Colon (tissue), 2 donors: ENCODE data around the gene NELFB.
"Not testable (repeated sequence)": the region's sequence is repeated elsewhere in the genome, so short reads cannot be mapped to it uniquely, and the experiment has no call there.

Experiments
- FAIRE-seq: peaks from 2 replicates; lab custom pipeline; 2012; peaks lifted over from hg19 to GRCh38; lab: Jason Lieb, UNC
- donor health status: control.
- donor health status: control.

NELFB gene

DNA sequence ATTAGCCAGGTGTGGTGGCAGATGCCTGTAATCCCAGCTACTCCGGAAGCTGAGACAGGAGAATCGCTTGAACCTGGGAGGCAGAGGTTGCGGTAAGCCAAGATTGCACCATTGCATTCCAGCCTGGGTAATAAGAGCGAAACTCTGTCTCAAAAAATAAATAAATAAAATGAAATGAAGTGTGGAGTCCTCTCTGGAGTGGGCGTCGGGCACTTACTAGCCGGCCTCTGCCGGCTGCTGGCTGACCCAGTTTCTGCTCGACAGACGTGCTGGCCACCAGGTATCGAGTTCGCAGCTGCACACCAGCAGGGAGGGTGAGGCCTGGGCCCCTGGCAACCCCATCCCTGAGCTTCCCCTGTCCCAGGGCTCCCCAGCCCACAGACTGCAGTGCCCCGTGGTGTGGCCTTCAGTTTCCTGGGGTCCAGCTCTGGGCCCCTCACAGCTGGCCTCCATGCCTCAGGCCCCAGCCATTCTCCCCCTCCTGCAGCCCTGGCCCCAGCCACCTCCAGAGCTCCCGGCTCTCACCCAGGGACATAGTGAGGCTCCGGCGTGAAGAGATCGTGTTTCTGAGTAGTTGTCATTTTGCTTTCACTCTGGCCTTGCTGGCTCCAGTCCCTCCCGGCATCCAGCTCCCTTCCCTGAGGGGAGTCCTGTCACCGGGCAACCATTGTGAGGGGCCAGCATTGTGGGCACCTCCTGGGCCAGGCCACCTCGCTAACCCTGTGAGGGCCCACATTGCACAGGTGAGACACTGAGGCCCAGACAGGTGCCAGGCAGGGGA lies 7.8 kb upstream of the NELFB start:
- no peak for FAIRE-seq

- no peak for FAIRE-seq
Measured at GRCh38 chr9:137247916-137248175, 7.3 kb upstream of the NELFB start.

GRCh38 chr9:137250329-137251193 lies 4.6 kb upstream of the NELFB start:
- FAIRE-seq = no peak

DNA sequence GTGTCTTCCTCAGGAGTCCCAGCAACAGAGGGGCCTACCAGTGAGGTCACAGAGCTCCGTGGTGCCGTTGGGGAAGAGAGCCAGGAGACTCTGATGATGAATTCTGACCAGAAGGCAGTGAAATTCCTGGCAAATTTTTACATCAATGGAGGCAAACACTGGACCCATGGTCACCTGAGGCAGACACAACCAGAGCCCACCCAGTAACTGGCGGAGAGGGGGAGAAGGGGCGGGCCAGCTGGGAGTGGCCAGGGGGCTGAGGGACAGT lies 4.0 kb upstream of the NELFB start, which contains the start of gene STPG3:
STPG3 (plus strand) TSS at position 93 of the 268 bp plus-strand sequence; CDS start at position 94, 1 bp downstream.
- no peak for FAIRE-seq

DNA sequence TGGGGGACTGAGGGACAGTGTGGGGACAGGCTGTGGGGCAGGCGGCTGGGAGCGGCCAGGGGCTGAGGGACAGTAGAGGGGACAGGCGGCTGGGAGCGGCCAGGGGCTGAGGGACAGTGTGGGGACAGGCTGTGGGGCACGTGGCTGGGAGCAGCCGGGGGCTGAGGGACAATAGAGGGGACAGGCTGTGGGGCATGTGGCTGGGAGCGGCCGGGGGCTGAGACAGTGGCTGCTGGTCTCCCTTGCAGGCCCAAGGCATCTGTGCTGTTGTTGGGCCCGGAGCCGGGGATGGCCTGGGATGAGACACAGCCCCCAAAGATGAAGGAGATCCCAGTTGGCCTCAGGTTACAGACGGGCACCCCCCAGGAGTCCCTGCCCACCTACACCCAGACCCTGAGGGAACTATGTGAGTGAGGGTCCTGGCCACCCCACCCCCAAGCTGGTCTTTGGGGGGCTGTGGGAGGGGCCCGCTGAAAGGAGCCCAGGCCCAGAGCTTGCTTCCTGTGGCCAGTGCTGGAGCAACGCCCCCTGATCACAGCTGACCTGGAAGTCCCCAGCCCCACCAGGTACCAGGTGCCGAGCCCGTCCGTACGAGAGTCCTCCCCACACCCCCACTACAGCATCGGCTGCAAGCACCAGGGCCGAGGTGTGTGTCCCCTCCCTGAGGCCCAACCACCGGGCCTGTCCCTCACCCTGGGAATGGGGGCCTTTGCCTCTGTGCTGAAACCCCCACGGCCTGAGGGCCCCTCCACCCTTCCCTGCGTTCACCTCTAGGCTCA lies 3.4 kb upstream of the NELFB start:
- no peak for FAIRE-seq

DNA sequence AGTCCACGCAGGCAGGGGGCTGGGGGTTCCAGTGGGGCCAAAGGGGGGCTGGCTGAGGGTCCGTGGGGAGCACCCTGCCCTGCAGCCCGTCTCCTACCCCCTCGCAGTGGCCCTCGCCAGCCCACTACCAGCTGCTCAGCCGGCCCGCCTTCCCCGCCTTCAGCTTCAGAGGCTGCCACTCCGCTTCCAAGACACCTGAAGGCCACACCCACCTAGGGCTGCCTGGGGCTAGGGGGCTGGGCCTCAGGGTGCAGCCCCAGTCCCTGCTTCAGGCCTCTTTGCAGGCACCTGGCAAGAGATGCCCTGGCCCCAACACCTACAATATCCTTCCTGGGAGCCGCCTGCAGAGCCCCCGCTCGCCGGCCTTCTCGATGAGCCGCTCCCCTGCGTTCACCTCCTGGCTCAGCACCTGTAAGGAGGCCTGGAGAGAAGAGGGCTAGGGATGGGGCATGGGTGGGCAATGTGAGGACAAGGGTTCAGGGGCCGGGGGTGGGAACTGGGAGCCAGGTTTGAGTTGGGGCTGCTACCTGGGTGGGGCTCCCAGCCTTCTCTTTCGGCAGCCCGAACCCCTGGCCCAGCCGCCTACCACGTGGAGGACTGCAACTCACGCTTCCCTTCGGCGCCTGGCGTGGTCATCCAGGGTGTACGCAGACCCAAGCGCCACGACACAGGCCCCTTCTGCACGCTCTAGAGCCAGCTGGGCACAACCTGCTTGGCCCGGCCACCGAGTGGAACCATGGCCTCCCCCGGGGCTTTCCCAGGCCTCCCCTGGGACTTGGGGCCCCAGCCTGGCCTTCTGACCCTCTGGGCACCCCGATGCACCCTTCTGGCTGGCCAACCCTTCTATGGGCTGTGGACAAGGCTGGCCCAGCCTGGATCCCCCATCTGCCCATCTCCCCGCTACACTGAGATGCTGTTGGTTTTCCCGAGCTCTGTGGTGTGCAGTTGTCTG lies 2.3 kb upstream of the NELFB start:
- no peak for FAIRE-seq

GRCh38 chr9:137253717-137254623 lies 1.2 kb upstream of the NELFB start:
- FAIRE-seq = no peak

- no peak for FAIRE-seq
Measured at GRCh38 chr9:137255448-137256114, 454 bp downstream of the NELFB start.

DNA sequence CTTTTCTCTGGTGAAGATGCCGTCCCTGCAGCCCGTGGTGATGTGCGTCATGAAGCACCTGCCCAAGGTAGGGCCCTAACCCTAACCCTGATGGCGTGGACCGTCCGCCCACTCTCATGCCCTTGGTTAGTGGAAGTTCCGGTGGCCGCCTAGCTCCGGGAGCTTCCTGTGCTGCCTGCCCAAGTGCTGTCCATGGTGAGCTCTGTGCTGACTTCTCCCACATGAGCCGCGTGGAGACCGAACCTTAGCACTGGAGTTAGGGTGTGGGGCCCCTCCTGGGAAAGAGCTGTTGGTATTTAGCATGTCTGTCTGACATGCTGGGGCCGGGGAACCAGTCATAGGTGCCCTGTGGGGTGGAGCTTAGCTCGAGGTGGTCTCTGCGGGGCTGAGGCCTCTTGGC lies 1.2 kb downstream of the NELFB start:
- FAIRE-seq = no peak

DNA sequence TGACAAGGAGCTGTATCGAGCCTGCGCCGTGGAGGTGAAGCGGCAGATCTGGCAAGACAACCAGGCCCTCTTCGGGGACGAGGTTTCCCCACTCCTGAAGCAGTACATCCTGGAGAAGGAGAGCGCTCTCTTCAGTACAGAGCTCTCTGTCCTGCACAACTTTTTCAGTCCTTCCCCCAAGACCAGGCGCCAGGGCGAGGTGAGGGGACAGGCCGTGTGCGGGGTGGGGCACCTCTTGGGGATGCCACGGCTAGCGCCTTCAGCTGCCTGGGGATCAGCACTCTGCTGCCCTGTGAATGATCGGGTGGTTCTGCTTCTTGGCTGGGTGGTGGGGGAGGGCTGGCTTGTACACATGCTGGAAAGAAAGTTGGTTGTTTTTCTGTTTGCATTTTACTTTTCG lies 1.7 kb downstream of the NELFB start:
- FAIRE-seq = no peak

DNA sequence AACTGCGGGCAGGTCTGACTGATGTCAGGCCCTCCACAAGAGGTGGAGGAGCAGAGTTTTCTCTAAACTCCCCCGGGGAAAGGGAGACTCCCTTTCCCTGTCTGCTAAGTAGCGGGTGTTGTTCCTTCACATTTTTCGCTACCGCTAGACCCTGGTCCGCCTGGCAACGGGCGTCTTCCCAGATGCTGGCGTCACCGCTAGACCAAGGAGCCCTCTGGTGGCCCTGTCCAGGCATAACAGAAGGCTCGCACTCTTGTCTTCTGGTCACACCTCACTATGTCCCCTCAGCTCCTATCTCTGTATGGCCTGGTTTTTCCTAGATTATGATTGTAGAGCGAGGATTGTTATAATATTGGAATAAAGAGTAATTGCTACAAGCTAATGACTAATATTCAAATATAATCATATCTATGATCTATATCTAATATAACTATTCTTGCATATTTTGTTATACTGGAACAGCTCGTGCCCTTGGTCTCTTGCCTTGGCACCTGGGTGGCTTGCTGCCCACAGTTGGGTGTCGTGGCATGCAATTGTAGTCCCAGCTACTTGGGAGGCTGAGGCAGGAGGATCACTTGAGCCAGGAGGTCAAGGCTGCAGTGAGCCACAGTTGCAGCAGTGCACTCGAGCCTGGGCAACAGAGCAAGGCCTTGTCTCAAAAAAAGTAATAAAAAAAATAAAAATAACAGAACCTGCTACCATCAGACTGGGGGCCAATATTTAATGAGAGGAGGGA lies 7.2 kb downstream of the NELFB start:
- FAIRE-seq = not testable (repeated sequence)

DNA sequence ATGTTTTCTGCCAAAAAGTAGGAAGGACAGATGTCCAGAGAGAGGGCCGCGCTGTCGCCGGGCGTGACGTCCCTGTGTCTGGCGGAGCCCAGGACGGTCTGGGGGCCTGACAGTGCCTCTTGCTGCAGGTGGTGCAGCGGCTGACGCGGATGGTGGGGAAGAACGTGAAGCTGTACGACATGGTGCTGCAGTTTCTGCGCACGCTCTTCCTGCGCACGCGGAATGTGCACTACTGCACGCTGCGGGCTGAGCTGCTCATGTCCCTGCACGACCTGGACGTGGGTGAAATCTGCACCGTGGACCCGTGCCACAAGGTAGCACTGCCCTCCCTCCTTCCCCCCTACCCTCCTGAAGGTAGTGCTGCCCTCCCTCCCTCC lies 7.8 kb downstream of the NELFB start:
- FAIRE-seq = no peak

GRCh38 chr9:137263506-137263905 lies 8.4 kb downstream of the NELFB start:
- FAIRE-seq = no peak

- no peak for FAIRE-seq
Measured at GRCh38 chr9:137264067-137264466, 8.9 kb downstream of the NELFB start.

- no peak for FAIRE-seq
Measured at GRCh38 chr9:137265496-137266161, 10.5 kb downstream of the NELFB start.

DNA sequence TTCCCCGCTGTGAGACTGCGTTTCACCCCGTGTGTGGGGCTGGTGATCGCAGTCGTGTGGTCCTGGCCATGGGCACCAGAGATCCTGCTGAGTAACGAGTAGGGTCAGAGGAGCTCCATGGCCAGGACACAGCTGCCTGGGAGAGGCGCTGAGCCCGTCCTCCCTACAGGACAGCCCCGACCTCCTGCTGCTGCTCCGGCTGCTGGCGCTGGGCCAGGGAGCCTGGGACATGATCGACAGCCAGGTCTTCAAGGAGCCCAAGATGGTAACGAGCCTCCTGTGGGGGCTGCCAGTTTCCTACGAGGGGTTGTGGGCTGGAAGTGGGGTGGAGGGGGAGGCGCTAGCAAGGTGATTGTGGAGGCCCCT lies 11.0 kb downstream of the NELFB start:
- FAIRE-seq = no peak

DNA sequence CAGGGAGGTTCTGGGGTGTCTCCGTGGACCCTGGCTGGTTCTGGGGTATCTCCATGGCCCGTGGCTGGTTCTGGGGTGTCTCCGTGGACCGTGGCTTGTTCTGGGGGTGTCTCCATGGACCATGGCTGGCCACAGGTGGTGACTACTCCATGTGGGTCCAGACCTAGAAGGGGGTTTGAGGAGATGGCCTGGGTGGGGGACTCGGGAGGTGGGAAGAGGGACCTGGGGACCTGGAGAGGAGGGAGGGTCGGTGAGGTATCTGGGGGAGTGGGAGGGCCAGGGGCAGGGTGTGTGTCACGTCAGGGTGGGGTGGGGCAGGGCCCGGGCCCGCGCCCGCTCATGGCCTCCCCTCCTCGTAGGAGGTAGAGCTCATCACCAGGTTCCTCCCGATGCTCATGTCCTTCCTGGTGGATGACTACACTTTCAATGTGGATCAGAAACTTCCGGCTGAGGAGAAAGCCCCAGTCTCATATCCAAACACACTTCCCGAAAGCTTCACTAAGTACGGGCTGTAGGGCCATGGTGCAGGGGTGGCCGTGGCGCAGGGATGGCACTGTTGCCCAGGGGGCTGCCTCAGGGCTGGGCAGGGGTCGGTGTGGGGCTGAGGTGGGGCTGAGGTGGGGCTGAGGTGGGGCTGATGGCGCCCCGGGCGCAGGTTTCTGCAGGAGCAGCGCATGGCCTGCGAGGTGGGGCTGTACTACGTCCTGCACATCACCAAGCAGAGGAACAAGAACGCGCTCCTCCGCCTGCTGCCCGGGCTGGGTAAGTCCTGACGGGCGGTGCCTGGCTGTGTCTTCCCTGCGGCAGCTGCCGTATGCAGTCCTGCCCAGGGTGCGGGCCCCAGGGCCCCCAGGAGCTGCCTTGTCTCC lies 11.7 kb downstream of the NELFB start:
- no peak for FAIRE-seq

DNA sequence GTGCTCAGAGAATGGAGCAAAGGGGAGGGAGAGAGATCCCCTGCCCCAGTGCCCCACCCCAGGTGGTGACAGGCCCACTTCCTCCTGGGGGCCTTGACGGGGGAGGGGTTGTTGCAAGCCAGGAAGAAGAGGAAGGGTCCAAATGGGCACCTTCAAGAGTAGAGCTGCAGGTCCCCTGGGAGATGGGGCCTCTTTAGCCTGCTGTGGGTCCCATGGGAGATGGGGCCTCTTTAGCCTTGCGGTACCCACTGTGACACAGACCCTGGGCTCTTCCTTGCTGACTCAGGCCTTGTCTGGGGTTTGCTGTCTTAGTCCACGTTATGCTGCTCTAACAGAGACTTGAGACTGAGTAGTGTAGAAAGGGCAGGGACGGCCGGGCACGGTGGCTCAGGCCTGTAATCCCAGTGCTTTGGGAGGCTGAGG lies 12.8 kb downstream of the NELFB start:
- FAIRE-seq = no peak
